Smooth muscle cell (in vitro differentiated cells): ENCODE results near the gene RNF144A. TPM values are rescaled to one million over a fixed set of nuclear protein-coding genes. Genes with fewer than 3 reads are reported as not detected.
"Not testable (repeated sequence)": the region's sequence is repeated elsewhere in the genome, so short reads cannot be mapped to it uniquely, and the experiment has no call there.

Experiments
- DNase-seq: peaks from one replicate; lab custom pipeline; 2025; ENCODE audit not compliant: unreplicated experiment; lab: John Stamatoyannopoulos, UW
- H2AFZ ChIP-seq: fragments of 200-600 bp; sonication (generic); 2 replicates; pipeline ENCODE4 v1.6.0; 2016; ENCODE audit warnings: antibody characterized with exemption, low read depth, mild to moderate bottlenecking
- H3F3A ChIP-seq: fragments of 200-600 bp; sonication (generic); 2 replicates; pipeline ENCODE4 v1.6.0; 2017; ENCODE audit warnings: antibody characterized with exemption, low read depth
- H3K27ac ChIP-seq: fragments of 200-600 bp; sonication (generic); 2 replicates; pipeline ENCODE4 v1.5.1; 2016; ENCODE audit warnings: low read depth, mild to moderate bottlenecking
- H3K27me3 ChIP-seq: fragments of 200-600 bp; sonication (generic); 2 replicates; pipeline ENCODE4 v1.6.1; 2016; ENCODE audit warnings: low read depth, mild to moderate bottlenecking
- H3K36me3 ChIP-seq: fragments of 200-600 bp; sonication (generic); 2 replicates; pipeline ENCODE4 v1.5.1; 2016; ENCODE audit warnings: low read depth
- H3K4me1 ChIP-seq: fragments of 200-600 bp; sonication (generic); 2 replicates; pipeline ENCODE4 v1.5.1; 2016; ENCODE audit warnings: low read depth
- H3K4me2 ChIP-seq: fragments of 200-600 bp; sonication (generic); 2 replicates; pipeline ENCODE4 v1.6.0; 2016; ENCODE audit warnings: mild to moderate bottlenecking
- H3K4me3 ChIP-seq: fragments of 200-600 bp; sonication (generic); 2 replicates; pipeline ENCODE4 v1.5.1; 2016; ENCODE audit warnings: mild to moderate bottlenecking
- H3K79me2 ChIP-seq: fragments of 200-600 bp; sonication (generic); 2 replicates; pipeline ENCODE4 v1.6.0; 2016; ENCODE audit warnings: low read depth, mild to moderate bottlenecking
- H3K9ac ChIP-seq: fragments of 200-600 bp; sonication (generic); 2 replicates; pipeline ENCODE4 v1.6.0; 2016; ENCODE audit warnings: low read depth
- H3K9me3 ChIP-seq: fragments of 200-600 bp; sonication (generic); replicated peaks from 2 replicates; pipeline ENCODE4 v1.5.1; 2016; ENCODE audit warnings: low read depth
- H4K20me1 ChIP-seq: fragments of 200-600 bp; sonication (generic); 2 replicates; pipeline ENCODE4 v1.6.0; 2016; ENCODE audit warnings: low read depth
- CTCF ChIP-seq: fragments of 200-600 bp; sonication (generic); IDR thresholded peaks from 2 replicates; pipeline ENCODE4 v1.5.1; 2017; ENCODE audit warnings: borderline replicate concordance, mild to moderate bottlenecking, antibody characterized with exemption; ENCODE audit not compliant: insufficient read depth, poor library complexity, severe bottlenecking
- WGBS: methylation state at CpG from one replicate; pipeline ENCODE4 v1.1.7; 2016; ENCODE audit warnings: low lambda C conversion rate; 5-methylcytosine and 5-hydroxymethylcytosine counted together
- polyA plus RNA-seq: library from polyadenylated mRNA; unstranded; fragments of >200 nt; fragmentation: Nextera tagmentation; extraction: Ambion mirVana; gene quantifications from 2 replicates; pipeline ENCODE4 v1.2.1, GENCODE V29; 2016
- total RNA-seq: library from RNA; depleted of rRNA; stranded (reverse); fragments of >200 nt; gene quantifications from 2 replicates; pipeline ENCODE4 v1.2.3, GENCODE V29; 2014

The RNF144A gene
- total and polyA plus RNA-seq, 2 experiments from 2014 or later = 10.0 to 23.3 TPM

GRCh38 chr2:6933911-6934310, 16.7 kb downstream of the RNF144A start:
- H2AFZ ChIP-seq = no peak overlapping the region
- no peak overlapping the region for H3K4me3 ChIP-seq
- H3K27me3 ChIP-seq = no peaks in the 10 kb centered on the region
- no peak overlapping the region for H3K4me2 ChIP-seq
- no peaks in the 10 kb centered on the region for H3F3A ChIP-seq
- H3K9ac ChIP-seq = no peak overlapping the region
- no peaks in the 10 kb centered on the region for H3K9me3 ChIP-seq
- no peaks in the 10 kb centered on the region for H3K36me3 ChIP-seq
- H4K20me1 ChIP-seq = peaks cover 47% of the 10 kb centered on the region
- TF ChIP-seq CTCF = no peak
- no peaks in the 10 kb centered on the region for H3K79me2 ChIP-seq
- WGBS = 96% methylated on average over 3 of the region's 3 CpGs
- no peak for DNase-seq
- no peak overlapping the region for H3K27ac ChIP-seq
- no peaks in the 10 kb centered on the region for H3K4me1 ChIP-seq

- H3K4me3 ChIP-seq = no peak overlapping the region
- no peaks in the 10 kb centered on the region for H3K9me3 ChIP-seq
- H3K27ac ChIP-seq = no peak overlapping the region
- no peaks in the 10 kb centered on the region for H3F3A ChIP-seq
- H3K36me3 ChIP-seq = no peaks in the 10 kb centered on the region
- H3K4me2 ChIP-seq = no peak overlapping the region
- H3K9ac ChIP-seq = no peak overlapping the region
- H3K79me2 ChIP-seq = no peaks in the 10 kb centered on the region
- H3K4me1 ChIP-seq = no peaks in the 10 kb centered on the region
- H4K20me1 ChIP-seq = peaks cover 46% of the 10 kb centered on the region
- TF ChIP-seq CTCF = no peak
- H3K27me3 ChIP-seq = no peaks in the 10 kb centered on the region
- 83% methylated on average over 1 of the region's 1 CpG for WGBS
- H2AFZ ChIP-seq = no peak overlapping the region
- DNase-seq = no peak
Observed at GRCh38 chr2:6934345-6934744, 17.1 kb downstream of the RNF144A start.

- TF ChIP-seq CTCF = no peak
- no peak overlapping the region for H3K4me3 ChIP-seq
- 95% methylated on average over 11 of the region's 11 CpGs for WGBS
- H3K4me1 ChIP-seq = peaks cover under 1% of the 10 kb centered on the region
- no peaks in the 10 kb centered on the region for H3K36me3 ChIP-seq
- no peaks in the 10 kb centered on the region for H3K79me2 ChIP-seq
- DNase-seq = no peak
- H3K4me2 ChIP-seq = no peak overlapping the region
- no peaks in the 10 kb centered on the region for H3K27me3 ChIP-seq
- H3K9ac ChIP-seq = no peak overlapping the region
- no peak overlapping the region for H2AFZ ChIP-seq
- H3F3A ChIP-seq = no peaks in the 10 kb centered on the region
- H3K9me3 ChIP-seq = no peaks in the 10 kb centered on the region
- no peak overlapping the region for H3K27ac ChIP-seq
- H4K20me1 ChIP-seq = peaks cover 45% of the 10 kb centered on the region
Observed at GRCh38 chr2:6934758-6935651, 17.8 kb downstream of the RNF144A start.

GRCh38 chr2:6935652-6936020, 18.4 kb downstream of the RNF144A start:
- H3K4me3 ChIP-seq = not testable (repeated sequence)

More at GRCh38 chr2:6935652-6936020, 18.4 kb downstream of the RNF144A start:
- H3K27ac ChIP-seq, H3F3A ChIP-seq, H3K9me3 ChIP-seq, H3K9ac ChIP-seq, H3K36me3 ChIP-seq, H3K4me2 ChIP-seq, DNase-seq, H3K4me1 ChIP-seq, H3K27me3 ChIP-seq, H2AFZ ChIP-seq, H3K79me2 ChIP-seq: not testable (repeated sequence)
- 91% methylated on average over 4 of the region's 4 CpGs for WGBS
- H4K20me1 ChIP-seq = peaks cover 43% of the 10 kb centered on the region
